Erythroblast (primary cell): ENCODE results near the gene EIF4B.

Experiments used
- GATA1 ChIP-seq: IDR thresholded peaks from 2 replicates; pipeline ENCODE4 v1.6.1; 2011; ENCODE audit warnings: low read depth, mild to moderate bottlenecking, control low read depth, low read length, moderate library complexity
- POLR2A ChIP-seq: IDR thresholded peaks from 2 replicates; pipeline ENCODE4 v1.6.1; 2011; ENCODE audit warnings: mild to moderate bottlenecking, low read length

GRCh38 chr12:53004582-53004981, 1.7 kb upstream of the EIF4B start:
- TF ChIP-seq POLR2A: no peak
- TF ChIP-seq GATA1: no peak
